NAMALWA (cell line): ENCODE results near the gene VSX1.
A peak's percentile ranks its signal among the peaks of the same experiment; 100 is the strongest.

Experiments used
- DNase-seq: peaks from one replicate; pipeline ENCODE4 v3.0.0-alpha.2; 2015; ENCODE audit warnings: low spot score

The VSX1 gene

DNA sequence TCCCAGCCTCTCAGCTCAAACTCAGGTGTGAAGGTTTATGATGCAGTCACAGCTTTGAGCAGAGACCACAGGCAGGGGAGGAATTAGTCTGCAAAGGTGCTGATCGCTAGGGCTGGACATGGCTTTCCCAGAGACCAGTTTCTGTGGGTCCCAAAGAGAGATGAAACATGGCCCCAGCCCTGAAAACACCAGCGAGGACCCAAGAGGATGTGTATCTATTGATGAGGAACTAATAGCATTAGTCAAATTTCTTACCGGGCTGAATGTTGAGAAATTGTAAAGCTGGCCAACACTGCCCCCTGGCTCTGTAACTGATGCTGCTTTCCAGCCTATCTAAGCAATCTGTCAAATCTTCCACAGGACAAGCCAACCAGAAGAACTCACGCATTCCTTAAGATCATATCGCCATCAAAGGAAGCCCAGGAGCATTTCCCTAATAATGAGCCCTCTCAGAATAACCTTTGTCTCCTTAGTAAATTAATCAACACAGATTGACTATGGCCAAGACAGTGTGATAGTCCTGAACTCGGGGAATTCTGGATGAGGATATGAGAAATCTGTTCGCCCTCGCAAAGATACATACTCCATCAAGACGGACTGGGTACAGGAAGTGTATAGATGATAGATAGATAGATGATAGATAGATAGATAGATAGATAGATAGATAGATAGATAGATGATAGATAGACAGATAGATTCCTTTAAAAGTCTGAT, 16.2 kb downstream of the VSX1 start:
- peak; percentile 76 for DNase-seq

DNA sequence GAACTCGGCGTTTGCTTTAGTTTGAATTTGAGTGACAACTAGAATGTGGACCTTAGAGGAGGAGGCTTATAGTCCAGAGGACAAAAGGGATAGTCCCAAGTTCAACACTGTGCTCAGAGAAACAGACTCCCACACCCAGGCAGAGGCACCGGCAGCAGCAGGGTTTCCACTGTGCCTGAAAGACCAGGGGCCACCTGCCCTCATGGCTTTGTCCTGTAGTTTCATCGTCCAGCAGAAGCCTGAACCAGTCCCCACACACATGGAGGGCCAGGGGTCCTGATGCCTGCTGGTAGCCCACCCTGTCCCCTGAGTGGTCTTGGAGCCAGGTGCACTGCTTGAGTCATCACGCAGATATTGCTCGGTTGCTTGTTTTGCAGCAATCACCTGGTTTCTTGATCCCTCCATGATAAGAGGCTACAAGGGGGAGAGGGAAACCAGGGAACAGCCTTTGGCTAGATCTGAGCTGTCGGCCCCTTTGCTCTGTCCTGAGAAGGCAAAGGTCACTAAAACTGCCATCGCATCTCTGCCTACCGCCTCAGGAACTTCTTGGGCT, 16.8 kb downstream of the VSX1 start:
- DNase-seq, result no peak

DNA sequence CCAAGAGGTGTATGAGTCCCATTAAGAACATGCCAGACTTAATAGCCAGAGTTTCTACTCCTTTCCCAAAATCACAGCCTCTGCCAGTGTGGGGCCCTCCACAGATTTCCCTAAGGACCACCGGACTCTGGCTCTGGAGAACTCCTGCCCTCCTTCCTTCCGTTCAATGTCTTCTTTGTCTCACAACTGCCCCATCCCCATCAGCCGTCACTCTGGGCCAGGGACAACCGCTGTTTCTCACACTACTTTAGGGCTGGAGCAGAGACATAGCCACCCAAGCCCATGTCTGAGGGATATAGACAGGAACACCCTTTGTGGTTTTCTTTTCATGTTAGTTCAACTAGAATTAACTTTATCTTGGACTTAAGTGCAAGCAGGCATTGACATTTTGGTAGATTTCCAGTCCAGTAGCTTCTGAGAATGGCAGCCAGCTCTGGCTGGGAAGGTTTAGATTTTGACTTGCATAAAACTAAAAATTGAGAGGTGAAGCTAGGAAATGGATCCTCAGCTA, 17.3 kb downstream of the VSX1 start:
- no peak for DNase-seq

DNA sequence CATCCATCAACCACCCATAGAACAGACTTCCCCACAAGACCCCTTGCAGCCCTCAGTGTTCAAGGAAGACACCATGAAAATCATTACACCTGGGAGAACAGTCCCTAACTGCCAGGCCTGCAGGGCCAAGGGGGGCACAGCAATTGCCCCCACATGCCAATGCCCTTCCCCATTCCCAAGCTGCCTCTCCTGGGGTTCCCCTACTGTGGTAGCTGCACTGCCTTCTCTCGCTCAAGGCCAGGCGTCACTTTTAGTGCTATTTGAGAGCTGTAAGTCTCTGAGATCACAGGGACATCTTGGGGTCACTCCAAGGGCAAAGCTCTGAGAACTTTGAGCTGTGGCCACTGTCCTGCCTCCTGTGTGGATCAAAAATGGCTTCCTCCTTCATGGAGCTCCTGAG, 18.0 kb downstream of the VSX1 start:
- DNase-seq, result no peak

DNA sequence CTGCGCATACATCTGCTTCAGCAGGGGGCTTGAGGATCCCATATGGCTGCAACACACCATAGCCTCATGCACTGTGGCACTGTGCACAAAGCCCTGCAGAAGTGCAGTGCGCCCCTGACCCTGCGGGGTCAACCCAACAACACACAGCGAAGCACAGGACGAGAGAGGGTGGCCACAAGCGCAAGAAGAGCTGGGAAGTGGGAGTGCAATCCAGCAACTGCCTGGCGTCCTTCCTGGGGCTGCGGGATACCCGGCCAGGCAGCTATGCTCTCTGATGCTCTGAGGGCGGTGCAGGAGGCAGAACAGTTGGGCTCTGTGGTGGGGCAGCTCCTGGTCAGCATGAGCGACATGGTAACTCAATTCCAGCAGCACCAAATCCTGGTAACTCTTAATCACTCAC, 18.4 kb downstream of the VSX1 start:
- no peak for DNase-seq

DNA sequence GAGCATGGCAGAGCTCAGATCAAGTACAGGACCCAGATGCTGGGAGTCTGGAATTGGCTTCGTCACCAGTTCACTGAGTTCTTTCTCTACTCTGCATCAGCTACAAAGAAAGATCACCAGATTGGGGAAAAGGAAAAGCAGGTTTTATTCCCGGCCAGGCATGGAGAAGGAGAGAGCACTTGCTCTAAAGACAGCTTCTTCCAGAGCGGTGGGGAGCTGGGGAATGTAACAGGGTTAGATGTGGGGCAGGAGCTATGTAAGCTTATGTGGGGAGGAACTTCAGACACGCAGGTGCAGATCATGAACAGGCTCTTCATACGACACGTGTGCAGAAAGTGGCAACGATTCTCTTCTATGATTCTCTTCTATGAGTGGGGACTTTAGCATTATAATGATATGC, 19.1 kb downstream of the VSX1 start:
- DNase-seq, result no peak

DNA sequence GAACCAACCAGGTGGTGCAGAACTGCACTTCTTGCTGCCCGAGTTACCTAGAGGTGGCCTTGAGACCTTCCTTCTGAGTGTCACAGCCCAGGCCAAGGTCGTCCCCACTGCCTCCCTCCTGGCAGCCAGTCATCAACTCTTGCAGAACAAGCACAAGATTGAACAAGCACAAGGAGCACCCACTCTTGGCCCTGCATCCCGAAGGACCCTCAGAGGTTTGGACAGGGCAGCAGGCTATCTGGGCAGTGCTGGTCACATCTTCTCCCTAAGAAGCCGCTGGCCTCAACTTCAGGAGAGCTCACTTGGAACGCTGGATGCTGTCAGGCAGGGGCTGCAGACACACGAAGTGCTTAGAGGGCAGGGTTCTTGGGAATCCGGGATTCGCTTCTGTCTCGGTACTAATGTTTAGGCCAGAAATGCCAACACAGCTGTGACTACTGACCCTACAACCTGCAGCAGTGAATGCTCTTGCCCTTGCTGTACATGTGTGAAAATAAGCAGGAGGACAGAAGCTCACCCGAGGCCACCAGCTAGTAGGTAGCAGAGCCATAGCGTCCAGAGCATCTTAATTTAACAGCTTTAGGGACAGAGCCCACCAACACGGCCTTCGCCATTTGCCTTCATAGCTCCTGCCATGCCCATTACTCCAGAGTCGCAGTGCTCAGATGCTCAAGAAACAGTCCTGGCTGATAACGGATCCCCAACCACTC, 20.0 kb downstream of the VSX1 start:
- no peak for DNase-seq

DNA sequence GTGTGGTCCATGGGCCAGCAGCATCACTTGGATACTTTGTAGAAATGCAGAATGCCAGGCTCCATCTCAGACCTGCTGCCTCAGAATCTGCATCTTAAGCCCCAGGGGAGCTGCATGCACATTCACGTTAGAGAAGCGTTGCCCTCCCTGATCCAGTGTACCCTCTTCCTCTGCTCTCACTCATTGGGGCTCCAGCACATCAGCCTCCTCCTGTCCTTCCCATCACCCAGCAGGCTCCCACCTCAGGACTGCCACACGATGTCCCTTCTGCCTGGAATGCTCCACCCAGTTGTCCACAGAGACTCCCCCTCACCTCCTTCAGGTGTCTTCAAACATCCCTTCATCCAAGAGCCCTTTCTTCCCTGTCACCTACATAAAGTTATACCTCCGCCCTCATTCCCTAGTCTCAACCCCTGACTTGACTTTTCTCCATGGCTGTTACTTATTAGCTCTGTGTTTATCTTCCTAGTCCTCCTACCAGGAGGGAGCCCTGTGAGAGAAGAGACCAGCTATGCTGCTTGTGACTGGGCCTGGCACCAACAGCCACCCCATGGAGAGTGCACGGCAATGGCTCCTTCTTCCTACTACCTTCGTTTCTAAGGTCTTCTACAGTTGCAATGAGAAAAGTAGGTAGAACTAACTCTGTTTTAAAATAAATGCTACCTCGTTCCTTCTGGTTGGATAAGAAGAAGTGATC, 20.7 kb downstream of the VSX1 start:
- DNase-seq, result no peak

DNA sequence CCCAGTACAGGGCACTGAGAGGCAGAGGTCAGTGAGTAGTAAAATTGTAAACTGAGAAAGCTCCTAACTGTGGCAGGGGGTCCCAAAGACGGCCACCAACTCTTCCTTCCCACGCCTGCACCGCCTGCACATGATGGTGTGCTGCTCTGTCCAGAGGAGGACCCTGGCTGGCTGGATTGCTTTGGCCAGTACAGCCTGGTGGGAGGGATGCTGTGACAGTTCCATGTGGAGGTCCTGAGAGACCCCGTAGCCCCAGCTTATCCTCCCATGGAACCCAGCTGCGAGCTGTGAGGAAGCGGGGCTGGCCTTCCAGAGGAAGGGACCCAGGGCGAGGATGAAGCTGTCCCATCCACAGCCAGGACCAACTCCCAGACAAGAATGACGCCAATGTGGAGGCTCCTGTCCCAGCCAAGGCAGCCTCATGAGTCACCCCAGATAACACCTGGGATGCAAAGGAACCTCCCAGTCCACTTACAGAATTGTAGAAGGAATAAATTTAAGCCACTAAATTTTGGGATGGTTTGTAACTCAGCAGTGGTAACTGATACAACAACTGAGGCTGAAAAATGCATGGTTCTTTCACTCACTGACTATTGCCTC, 22.0 kb downstream of the VSX1 start:
- no peak for DNase-seq

DNA sequence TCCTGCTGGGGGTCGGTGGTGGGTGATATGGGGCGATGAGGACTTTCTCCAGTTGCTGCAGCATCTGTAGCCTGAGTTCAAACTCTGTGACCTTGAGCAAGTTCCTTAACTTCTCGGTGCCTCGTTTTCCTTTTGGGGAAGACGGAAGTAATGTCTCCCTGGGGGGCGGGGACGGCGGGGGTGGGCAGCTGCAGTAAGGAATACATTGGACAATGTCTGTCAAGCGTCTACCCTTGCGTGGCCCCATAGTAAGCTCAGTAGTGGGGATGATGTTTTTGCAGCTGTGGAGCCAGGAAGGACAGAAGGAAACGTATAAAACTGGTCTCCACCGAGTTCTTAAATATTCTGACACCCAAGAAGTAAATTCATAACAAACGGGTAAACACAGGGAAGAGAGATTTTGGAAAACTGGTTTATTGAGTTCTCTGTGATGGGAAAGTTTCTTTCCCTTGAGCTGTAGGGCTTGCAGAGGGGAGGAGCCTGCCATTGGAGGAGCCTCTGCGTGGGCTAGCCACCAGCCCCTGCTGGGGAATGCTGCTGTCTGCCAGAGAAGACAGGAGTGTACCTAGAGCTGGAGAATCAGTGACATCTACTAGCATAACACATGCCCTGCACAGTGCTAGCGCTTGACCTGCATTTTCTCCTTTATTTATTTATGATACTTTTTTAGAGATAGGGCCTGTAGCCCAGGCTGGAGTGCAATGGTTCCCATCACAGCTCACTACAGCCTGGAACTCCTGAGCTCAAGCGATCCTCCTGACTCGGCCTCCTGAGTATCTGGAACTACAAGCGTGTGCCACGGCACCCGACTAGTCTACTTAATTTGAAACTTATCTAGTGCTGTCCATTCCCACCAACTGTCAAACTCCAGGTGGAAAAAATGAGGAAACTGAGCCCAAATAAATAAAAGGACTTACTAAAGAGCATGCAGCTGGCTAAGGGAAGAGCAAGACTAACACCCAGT, 22.8 kb downstream of the VSX1 start:
- DNase-seq, result peak; percentile 52

DNA sequence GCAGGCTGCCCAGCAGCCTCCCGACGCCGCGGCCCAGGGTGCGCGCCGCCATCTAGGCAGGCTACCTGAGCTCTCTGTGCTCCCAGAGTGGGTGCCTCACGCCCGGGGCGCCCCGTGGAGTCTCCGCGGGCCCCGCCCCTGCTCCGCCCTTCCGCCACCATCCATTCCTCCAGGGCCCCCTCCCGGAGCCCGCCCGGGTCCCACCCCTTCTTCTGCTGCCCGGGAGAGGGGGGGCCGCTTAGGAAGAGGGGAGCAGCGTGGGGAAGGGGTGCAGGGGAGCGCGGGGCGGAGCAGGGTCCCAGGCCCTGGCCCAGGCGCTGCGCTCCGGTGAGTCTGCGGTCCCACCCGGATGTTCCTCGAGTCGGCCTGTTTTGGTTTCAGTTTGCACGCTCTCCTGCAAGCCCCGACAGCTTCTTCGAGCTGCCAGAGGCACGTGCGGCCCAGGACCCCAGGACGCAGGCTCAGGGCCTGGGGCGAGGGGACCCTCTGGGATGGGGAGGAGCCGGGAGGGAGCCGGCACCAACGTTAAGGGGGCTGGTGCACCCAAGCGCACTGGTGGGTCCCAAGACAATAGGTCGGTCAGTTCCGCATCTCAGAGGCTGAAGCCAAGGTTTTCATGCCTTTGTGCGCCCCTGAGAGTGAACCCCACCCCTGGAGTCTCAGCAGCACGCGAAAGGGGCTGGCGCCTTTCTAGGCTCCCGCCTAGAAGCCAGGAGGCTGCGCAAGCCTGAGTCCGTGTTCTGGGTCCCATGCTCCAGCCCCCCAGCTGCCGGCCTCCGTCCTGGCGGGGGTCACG, 23.7 kb downstream of the VSX1 start, which contains the start of gene ACSS1:
Gene ACSS1, minus strand, starts transcription at position 89 of the 796 bp plus-strand sequence. Its CDS starts 37 bp downstream, at position 52.
- peak; percentile 87 for DNase-seq

DNA sequence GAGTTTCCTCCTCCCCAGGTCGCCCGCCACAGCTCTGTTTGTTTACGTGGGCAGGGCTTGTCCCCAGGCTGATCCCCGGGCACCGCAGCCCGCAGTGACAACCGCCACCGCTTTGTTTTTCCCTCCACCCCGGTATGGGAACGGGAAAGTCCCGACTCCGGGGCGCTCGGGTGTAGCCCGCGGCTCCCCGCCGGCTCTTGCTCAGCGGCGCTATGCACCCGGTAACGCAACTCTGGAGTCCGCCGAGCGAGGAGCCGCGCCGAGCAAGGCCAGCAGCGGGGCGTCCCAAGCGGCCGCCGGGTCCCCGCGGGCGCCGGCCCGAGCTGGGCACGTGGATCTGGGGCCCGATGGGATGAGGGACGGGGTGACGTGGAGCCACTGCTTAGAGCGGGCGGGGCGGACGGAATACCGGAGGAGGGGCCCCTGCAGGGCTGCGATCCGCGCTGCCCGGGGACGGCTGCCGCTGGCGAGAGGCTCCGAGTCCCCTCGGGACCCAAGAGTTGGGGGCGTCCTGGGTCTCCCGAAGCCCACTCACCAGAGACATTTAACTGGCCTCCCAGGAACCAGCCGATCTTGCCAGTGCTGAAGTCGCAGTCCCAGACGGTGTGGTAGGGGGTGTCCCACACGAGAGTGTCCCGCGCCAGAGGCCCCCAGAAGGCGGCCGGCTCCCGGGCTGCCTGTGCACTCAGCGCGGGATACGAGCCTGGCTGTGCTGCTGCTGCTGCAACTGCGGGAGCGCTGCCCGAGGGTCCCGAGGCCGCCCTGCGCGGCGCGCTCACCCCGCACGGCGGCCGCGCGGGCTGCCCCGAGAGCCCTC, 24.5 kb downstream of the VSX1 start:
- DNase-seq, result peak; percentile 70

DNA sequence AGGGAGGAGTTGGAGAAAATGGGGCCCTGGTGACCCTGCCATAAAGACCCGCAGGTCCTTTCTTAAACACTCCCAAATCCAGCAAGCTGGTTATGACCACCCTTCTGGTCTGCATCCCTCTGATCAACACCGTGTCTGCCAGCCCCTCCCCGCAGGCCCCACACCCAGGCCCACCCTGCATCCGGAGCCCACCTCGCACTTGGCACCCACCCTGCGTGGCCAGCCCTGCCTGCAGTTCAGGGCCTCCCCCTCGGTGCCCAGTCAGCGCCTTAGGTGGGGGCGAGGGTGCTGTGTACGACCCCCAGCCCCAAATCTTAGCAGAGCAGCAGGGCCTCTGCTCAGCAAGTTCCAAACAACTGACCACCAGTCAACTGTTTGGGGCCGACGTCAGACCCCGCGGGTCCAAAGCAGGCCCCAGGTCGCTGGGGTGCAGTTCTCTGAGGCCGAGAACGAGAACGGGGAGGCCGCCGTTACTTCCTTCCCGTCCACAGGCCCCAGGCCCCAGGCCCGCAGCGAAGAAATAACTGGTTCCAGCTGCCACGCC, 25.2 kb downstream of the VSX1 start:
- no peak for DNase-seq

DNA sequence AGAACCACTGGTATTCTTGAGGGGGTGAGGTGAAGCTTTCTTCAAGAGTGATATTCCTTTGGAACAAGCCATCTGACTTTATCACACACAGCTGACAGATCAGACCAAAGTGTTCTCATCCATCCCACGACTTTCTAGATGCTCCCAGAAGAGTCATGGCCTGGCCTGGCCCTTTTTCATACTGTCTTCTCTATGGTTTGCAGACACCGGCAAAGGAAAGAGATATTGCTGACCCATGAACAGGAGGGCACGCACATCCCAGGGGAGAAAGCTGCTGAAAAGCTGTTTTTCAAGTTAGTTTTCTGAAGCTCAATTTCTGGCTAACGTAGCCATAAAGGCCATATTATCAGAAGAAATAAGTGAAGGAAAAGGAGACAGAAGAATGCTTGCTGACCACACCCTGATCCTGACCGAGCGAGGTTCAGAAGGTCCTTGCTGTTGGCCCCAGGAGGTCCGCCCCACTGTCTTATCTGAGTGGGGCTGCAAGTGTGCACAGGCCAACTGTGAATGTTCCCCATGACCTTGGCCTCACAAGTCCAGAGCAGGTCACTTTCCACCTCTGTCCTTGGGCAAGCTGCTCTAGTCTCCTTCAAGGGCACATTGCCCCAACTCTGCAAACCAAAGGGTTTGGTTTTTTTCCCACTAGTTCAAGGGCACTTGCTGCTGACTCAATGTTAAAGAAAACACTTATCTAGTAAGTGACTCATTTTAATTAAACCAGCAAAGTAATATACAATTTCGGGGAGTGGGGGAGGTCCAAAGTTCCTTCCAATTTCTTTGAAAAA, 26.0 kb downstream of the VSX1 start:
- no peak for DNase-seq

DNA sequence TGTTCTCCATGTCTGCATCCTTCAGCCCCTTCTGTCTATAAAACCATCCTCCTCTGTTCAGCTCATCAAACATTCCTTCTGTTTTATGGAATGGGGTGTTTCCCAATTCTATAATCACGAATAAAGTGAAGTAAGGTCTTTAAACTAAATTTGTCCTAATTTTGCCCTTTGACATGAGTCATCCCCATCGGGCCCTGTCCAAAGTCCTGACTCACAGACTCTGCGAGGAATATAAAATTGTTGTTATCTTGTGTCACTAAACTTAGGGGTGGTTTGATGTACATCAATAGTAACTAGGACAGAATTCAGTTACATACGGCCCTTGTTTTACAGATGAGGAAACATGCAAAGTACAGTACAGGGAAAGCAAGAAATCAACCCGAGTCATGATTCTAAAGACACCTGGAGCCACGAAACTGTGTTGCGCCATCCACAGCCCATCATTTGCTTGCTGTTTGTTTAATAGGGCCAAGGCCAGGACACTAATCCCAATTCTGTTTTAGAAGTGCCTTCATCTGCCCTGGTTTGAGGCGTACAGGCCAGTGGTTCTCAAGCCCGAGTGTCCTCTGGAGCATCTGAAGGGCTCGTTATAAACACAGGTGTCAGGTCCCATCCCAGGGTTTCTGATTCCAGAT, 26.8 kb downstream of the VSX1 start:
- DNase-seq, result peak; percentile 54

DNA sequence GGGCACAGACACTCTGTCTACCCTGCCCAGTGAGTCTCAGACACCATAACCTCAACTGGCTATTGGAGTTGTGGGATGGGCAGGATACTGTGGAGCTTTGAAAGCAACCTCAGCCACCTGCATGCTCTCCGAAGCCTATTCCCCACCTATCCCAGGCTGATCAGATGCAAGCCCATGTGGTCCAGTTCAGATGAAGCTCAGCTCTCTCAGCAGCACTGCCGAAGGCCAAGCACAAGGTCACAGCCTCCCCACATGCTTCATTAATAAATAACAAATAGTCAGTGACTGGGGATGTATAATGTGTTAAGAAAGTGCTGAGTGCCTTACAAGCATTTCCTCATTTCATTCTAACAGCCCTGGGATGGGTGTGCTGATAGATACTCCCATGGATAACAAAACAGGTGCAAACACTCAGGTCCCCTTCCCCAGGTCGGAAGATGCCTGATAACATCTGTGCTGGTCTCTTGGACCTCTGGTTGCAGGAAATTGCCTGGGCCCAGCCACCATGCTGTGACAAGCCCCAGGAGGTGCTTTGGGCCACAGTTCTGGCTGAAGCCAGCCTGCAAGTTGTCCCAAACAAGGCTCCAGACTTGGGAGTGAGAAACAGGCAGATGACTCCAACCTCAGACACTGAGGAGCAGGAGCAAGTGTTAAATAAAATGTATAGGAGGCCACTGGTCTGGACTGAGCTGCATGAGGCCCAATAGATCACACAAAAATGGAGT, 27.7 kb downstream of the VSX1 start:
- peak; percentile 30 for DNase-seq
